A172 (cell line): Measurements from ENCODE around the gene SGPP1. TPM values are rescaled to one million over a fixed set of nuclear protein-coding genes. Genes with fewer than 3 reads are reported as not detected.
"Not testable (repeated sequence)": the region's sequence is repeated elsewhere in the genome, so short reads cannot be mapped to it uniquely, and the experiment has no call there.

Experiments used
- DNase-seq: peaks from one replicate; pipeline ENCODE4 v3.0.0-alpha.2; 2015; ENCODE audit warnings: low spot score
- total RNA-seq: library from RNA; depleted of rRNA; stranded (reverse); fragments of >200 nt; shearing (Covaris generic); gene quantifications from 2 replicates; pipeline ENCODE4 v1.2.3, GENCODE V29; 2014; rRNA removed

Gene SGPP1
- 26.2 and 28.1 TPM in 2 replicates for total RNA-seq

- DNase-seq, result peak; percentile 34
Measured at GRCh38 chr14:63727736-63728728, at the start of gene SGPP1. Gene SGPP1 (minus strand): TSS chr14:63728065. CDS start chr14:63727944, 121 bp downstream.

GRCh38 chr14:63777024-63777423 is 49.2 kb upstream of the SGPP1 start:
- DNase-seq, result peak; percentile 69

- DNase-seq, result no peak
Measured at GRCh38 chr14:63773504-63773903, 45.6 kb upstream of the SGPP1 start.

GRCh38 chr14:63770187-63770807 is 42.4 kb upstream of the SGPP1 start:
- peak; percentile 29 for DNase-seq

- DNase-seq, result no peak
Measured at GRCh38 chr14:63766611-63767010, 38.7 kb upstream of the SGPP1 start.

DNA sequence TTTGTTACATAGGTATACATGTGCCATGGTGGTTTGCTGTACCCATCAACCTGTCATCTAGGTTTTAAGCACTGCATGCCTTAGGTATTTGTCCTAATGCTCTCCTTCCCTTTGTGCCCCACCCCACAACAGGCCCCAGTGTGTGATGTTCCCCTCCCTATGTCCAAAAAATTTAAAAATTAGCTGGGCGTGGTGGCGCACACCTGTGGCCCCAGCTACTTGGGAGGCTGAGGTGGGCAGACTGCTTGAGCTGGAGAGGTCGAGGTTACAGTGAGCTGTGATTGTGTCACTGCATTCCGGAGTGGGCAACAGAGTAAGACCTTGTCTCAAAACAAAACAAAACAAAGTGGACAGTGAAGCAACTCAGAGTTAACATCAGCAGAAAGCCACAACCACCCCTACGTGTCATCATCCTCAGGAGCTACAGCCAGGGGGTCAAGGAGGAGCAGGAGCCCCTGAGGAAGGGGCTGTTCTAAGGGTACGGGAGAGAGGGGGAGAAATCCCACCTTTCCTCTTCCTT is 36.8 kb upstream of the SGPP1 start:
- DNase-seq, result no peak

DNA sequence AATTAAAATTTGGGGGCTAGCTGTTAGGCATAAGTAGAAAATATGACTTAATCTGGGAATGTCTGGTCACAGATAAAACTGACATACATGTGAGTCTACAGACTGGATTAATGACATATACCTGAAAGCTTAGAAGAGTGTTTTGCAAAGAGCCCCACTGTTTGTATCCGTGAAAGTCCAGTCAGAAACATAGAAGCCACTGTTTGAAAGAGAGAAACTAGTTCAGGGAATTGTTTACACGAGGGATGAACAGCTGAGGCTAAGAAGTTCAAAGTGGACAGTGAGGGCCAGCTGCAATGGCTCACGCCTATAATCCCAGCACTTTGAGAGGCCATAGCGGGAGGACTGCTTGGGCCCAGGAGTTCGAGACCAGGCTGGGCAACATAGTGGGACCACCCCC is 36.2 kb upstream of the SGPP1 start:
- DNase-seq, result no peak

- DNase-seq, result no peak
Measured at GRCh38 chr14:63761351-63762117, 33.7 kb upstream of the SGPP1 start.

DNA sequence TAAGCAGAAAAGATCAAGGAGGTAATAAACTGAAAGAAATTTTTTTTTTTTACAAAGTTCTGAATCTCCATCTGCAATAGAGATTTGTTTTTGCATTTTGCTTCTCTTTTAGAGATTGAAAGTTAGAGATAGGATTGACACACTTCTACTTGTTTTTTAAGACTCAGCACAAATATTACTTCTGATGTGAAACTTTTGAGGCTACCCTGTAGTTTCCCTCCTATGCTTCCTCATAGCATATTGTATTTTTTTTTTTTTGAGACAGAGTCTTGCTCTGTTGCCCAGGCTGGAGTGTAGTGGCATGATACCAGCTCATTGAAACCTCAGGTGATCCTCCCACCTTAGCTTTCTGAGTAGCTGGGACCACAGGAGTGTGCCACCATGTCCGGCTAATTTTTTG is 32.1 kb upstream of the SGPP1 start:
- no peak for DNase-seq

- peak; percentile 3 for DNase-seq
Measured at GRCh38 chr14:63759456-63759855, 31.6 kb upstream of the SGPP1 start.

DNA sequence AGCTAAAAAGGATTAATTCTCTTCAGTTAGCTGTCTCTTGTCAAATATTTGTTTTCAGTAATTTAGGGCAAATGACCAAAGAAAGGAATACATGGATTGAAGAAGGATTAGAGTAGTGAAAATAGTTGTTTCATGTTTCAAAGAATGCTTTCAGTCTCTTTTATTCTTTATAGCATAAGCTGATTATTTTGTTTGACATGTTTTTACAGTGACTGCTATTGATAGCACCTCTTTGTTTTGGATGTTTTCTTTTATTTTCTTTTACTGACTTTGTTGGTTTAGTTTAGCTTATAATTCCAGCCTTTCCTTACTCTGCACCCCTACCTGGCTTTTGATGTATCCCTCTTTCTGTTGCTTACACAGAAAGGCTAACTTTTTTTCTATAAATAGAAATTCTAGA is 29.3 kb upstream of the SGPP1 start:
- DNase-seq, result no peak

DNA sequence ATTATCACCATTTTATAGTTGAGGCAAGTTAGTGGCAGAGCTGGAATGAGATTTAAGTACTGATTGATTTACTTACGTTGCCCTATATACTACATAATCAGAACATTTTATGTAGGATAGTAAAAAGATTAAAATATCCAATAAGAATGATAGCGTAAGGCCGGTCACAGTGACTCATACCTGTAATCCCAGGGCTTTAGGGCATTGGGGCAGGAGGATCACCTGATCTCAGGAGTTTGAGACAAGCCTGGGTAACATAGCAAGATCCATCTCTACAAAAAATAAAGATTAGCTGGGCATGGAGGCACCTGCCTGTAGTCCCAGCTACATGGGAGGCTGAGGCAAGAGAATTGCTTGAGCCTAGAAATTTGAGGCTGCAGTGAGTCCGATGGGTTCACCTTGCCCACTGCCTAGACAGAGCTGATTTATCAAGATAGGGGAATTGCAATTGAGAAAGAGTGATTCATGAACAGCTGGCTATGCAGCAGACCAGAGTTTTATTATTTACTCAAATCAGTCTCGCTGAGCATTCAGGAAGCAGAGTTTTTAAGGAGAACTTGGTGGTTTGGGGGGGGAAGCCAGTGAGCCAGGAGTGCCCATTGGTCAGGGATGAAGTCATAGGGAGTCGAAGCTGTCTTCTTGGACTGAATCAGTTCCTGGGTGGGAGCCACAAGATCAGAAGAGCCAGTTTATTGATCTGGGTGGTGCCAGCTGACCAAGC is 24.7 kb upstream of the SGPP1 start:
- peak; percentile 71 for DNase-seq

GRCh38 chr14:63751076-63751475 is 23.2 kb upstream of the SGPP1 start:
- not testable (repeated sequence) for DNase-seq

DNA sequence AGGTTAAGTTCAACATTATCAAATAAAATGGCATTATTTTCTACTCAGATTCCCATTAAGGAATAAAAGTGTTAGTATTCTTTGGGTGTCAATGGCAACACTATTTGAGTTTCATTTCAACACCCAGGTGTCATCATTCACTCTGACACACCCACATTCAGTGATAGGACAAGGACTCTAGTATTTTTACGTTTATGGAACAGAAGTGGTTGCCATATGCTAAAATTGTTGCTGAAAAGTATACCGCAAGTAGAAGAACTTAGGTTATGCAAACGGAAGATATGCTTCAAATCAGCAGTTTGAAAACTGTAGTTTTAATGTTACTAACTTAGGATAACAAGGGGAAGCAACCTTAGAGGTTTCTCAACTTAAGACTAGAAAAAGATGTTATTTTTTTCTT is 20.0 kb upstream of the SGPP1 start:
- no peak for DNase-seq

DNA sequence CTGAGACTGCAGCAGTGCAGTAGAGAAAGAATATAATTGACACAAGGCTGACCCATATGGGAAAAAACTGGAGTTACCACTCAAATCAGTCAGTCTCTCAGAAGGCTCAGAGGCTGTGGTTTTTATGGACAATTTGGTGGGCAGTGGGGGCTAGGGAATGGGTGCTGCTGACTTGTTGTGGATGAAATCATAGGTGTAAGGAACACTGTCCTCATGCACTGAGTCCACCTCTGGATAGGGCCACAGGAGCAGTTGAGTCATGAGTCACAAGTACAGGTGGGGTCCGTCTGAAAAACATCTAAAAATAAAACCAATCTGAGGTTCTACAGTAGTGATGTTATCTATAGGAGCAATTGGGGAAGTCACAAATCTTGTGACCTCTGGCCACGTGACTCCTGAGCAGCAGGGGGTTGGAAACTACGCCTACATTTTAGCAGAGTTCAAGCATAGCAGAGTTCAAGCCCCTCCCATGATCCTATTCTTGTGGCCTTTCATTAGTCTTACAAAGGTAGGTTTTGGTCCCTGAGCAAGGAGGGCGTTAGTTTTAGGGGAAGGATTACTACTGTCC is 18.1 kb upstream of the SGPP1 start:
- no peak for DNase-seq

- no peak for DNase-seq
Measured at GRCh38 chr14:63745272-63745671, 17.4 kb upstream of the SGPP1 start.

DNA sequence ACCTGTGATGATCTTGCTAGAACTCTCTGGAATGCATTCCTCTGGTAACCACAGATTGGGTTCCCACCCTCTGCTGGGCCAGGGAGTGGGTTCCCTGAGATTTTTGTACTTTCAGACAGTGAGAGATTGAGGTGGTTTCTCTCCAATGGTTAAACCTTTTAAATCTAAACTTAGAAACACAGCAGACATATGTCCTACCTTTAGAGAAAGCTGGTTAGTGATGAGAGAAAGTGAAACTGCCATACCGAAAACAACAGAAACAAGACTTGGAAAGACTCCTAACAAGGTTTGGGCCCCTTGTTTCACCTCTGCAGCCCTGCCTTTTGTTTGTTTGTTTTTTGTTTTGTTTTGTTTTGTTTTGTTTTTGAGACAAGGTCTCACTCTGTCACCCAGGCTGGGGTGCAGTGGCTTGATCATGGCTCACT is 9.7 kb upstream of the SGPP1 start:
- no peak for DNase-seq

DNA sequence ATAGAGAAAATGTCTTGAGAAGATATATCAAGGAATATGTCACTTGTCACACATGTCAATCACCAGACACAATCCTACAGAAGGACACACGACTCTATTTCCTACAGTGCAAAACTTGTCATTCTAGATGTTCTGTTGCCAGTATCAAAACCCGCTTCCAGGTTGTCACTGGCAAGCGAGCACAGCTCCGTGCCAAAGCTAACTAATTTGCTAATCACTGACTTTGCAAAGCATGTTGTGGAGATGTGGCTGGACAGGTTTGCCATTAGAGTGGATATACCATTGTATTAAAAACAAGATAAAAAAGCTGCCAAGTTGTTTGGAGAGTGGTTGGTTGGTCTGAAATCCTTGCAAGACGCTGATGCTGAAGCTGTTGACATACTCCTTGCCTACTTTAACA is 7.9 kb upstream of the SGPP1 start:
- DNase-seq, result no peak

- DNase-seq, result no peak
Measured at GRCh38 chr14:63730659-63731058, 2.8 kb upstream of the SGPP1 start.

- DNase-seq, result peak; percentile 2
Measured at GRCh38 chr14:63727231-63727735, 582 bp downstream of the SGPP1 start.

DNA sequence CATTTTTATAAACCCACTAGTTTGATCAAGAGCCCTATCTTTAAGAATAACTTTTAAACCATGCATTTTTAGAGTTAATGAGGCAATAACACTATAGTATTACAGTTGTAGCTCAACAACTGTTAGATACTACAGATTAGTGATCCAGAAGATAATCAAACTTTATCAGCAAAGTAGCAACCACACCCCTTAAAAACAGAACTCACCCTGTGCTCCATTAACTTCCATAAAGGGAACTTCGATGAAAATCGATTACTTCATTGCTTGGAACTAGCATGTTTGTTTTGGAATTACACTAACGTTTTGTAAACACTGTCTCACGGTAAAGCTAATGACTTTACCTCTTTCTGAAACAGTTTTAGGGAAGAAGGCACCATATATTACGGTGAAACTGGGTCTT is 1.4 kb downstream of the SGPP1 start:
- DNase-seq, result no peak
